Suprapubic skin (tissue), 4 donors: ENCODE measurements around the gene PTPRF. TPM values are rescaled to one million over a fixed set of nuclear protein-coding genes. Genes with fewer than 3 reads are reported as not detected.

ENCODE experiments used
- DNase-seq, 2 donors: peaks; one replicate each; pipeline ENCODE4 v3.0.0-alpha.2; 2019; ENCODE audit warnings: low spot score in 2 of 2
- H3K27ac ChIP-seq: fragments of 200-600 bp; sonication (generic); one replicate; pipeline ENCODE4 v1.5.1; 2019
- H3K27me3 ChIP-seq: fragments of 200-600 bp; sonication (generic); one replicate; pipeline ENCODE4 v1.5.1; 2019
- H3K36me3 ChIP-seq: fragments of 200-600 bp; sonication (generic); one replicate; pipeline ENCODE4 v1.5.1; 2019
- H3K4me1 ChIP-seq: fragments of 200-600 bp; sonication (generic); one replicate; pipeline ENCODE4 v1.5.1; 2019
- H3K4me3 ChIP-seq: fragments of 200-600 bp; sonication (generic); one replicate; pipeline ENCODE4 v1.5.1; 2019; ENCODE audit warnings: mild to moderate bottlenecking
- H3K9me3 ChIP-seq: fragments of 200-600 bp; sonication (generic); one replicate; pipeline ENCODE4 v1.5.1; 2019
- EP300 ChIP-seq: sonication (generic); formaldehyde crosslinking; IDR thresholded peaks from one replicate; pipeline ENCODE4 v1.6.1; 2017; ENCODE audit warnings: antibody characterized with exemption
- POLR2A ChIP-seq, 2 donors: fragments of 450-650 bp; IDR thresholded peaks; one replicate each; pipeline ENCODE4 v1.6.1; 2017; ENCODE audit warnings: antibody characterized with exemption in 2 of 2, mild to moderate bottlenecking in 2 of 2, moderate library complexity in 2 of 2
- POLR2AphosphoS5 ChIP-seq, 3 donors: sonication (generic); formaldehyde crosslinking; IDR thresholded peaks; one replicate each; pipeline ENCODE4 v1.6.1; 2017; ENCODE audit warnings: antibody characterized with exemption in 3 of 3
- WGBS: methylation state at CpG from one replicate; pipeline ENCODE4 v1.1.5; 2018; 5-methylcytosine and 5-hydroxymethylcytosine counted together
- total RNA-seq, 4 donors: library from RNA; depleted of rRNA; stranded (reverse); fragments of >200 nt; gene quantifications; one replicate each; pipeline ENCODE4 v1.1.0, GENCODE V29; 2016
- TF ChIP-seq, protein P1 (sequence below), 2 donors: fragments of 200-600 bp in 1 of 2; fragments of 450-650 bp in 1 of 2; sonication (generic) in 1 of 2; IDR thresholded peaks; one replicate each; pipeline ENCODE4 v1.5.1; 2016 to 2019; ENCODE audit warnings: antibody characterized with exemption in 2 of 2, mild to moderate bottlenecking in 1 of 2, moderate library complexity in 1 of 2

The PTPRF gene
- total RNA-seq, 4 donors from 2014 or later, result 209 to 373 (median 289) TPM

DNA sequence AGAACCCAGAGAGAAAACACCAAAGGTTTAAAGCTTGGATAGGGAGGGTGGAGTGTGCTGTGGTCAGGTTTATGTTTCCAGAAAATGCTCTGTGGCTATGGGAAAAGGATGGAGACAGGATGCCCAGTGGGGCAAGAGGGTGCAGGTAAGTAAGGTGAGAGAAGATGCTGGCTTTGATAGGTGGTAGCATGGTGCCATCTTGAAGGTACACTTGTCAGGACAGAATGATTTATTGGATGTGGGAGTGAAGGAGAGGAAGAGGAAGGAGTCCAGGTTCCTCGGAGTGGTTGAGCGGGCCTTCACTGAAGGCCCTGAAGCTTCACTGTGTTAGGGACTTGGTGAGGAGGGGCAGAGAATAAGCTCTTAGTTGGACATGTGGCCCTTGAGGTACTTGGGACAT lies 3.6 kb downstream of the PTPRF start:
- TF ChIP-seq POLR2A (IDR thresholded peaks at IDR 0.05) (no peak), POLR2AphosphoS5 (IDR thresholded peaks at IDR 0.05) (no peak), EP300 (no peak)
- TF ChIP-seq, protein P1, sequence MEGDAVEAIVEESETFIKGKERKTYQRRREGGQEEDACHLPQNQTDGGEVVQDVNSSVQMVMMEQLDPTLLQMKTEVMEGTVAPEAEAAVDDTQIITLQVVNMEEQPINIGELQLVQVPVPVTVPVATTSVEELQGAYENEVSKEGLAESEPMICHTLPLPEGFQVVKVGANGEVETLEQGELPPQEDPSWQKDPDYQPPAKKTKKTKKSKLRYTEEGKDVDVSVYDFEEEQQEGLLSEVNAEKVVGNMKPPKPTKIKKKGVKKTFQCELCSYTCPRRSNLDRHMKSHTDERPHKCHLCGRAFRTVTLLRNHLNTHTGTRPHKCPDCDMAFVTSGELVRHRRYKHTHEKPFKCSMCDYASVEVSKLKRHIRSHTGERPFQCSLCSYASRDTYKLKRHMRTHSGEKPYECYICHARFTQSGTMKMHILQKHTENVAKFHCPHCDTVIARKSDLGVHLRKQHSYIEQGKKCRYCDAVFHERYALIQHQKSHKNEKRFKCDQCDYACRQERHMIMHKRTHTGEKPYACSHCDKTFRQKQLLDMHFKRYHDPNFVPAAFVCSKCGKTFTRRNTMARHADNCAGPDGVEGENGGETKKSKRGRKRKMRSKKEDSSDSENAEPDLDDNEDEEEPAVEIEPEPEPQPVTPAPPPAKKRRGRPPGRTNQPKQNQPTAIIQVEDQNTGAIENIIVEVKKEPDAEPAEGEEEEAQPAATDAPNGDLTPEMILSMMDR (IDR thresholded peaks at IDR 0.05), result no peak
- Histone ChIP-seq H3K4me1 (peaks cover 85% of the 10 kb centered on the region), H3K9me3 (no peaks in the 10 kb centered on the region), H3K4me3 (no peak overlapping the region), H3K27me3 (no peaks in the 10 kb centered on the region), H3K36me3 (peaks cover 6% of the 10 kb centered on the region), H3K27ac (peak overlapping the region; percentile 4)
- WGBS, result 73% methylated on average over 2 of the region's 2 CpGs
- no peak for DNase-seq

DNA sequence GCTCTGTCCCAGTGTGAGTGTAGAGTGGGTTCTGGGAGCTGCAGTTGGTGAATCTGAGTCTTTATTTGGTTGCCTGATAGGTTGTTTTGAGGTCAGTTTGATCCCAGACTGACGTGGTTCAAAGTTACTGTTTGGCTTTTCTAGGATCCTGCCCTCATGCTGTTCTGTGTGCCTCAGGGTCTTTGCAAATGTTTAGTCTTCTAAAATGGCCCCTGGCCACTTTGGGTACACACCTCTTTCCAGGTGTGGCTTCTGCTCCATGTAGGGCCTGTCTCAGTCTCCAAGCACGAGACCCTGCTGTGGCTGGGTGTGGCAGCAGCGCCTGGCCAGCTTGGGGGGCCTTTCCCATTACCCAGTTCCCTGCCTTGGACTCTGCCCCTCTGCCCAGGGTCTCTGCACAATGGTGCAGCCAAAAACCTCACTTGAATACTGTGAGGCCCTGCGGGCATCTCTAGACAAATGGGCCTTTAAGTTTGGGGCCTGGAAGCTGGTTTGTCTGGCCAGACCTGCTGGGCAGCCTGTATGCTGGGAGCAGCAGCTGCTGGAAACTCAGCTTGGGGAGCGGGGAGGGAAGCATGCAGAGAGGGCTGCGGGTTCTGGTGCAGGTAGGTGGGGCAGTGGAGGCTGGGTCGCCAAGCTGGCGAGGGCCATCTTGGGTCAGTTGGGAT lies 5.6 kb downstream of the PTPRF start:
- H3K4me3 ChIP-seq, result peak overlapping the region; percentile 0
- H3K36me3 ChIP-seq, result peaks cover 6% of the 10 kb centered on the region
- 40% methylated on average over 6 of the region's 8 CpGs for WGBS
- DNase-seq, result peak in 1 of 2 donors; percentile 75
- H3K4me1 ChIP-seq, result peaks cover 91% of the 10 kb centered on the region
- no peaks in the 10 kb centered on the region for H3K9me3 ChIP-seq
- H3K27me3 ChIP-seq, result no peaks in the 10 kb centered on the region
- peak overlapping the region; percentile 81 for H3K27ac ChIP-seq
- TF ChIP-seq, protein P1 (IDR thresholded peaks at IDR 0.05), result no peak
- no peak for TF ChIP-seq EP300
- no peak for TF ChIP-seq POLR2A (IDR thresholded peaks at IDR 0.05)
- TF ChIP-seq POLR2AphosphoS5 (IDR thresholded peaks at IDR 0.05), result peak in 2 of 3 donors; percentile 76 to 83

DNA sequence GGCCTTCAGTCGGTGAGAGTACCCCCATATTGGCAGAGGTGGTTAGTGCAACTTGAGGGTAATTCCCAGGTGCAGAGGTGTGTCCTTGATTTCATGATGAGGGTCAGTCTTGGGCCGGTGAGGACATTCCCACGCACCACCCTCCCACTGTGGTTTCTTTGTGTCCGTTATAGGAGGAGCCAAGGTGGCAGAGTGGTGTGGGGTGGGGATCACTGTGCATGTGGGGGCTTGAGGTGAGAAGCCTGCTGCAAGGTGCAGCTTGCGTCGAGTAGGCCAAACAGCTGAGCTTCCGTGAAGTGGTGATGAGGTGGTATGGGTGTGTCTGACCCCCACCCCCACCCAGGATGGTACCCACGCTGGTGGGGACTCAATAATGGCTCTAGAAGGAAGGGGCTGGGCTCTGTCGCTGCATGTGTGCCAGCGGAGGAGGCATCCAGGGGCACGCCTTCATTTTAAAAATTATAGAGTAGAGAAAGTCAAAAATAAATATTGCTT lies 6.2 kb downstream of the PTPRF start:
- DNase-seq, result peak in 1 of 2 donors; percentile 52
- Histone ChIP-seq H3K9me3 (no peaks in the 10 kb centered on the region), H3K36me3 (peaks cover 6% of the 10 kb centered on the region), H3K4me1 (peaks cover 95% of the 10 kb centered on the region), H3K27me3 (no peaks in the 10 kb centered on the region), H3K27ac (peak overlapping the region; percentile 81), H3K4me3 (peak overlapping the region; percentile 0)
- 55% methylated on average over 9 of the region's 11 CpGs for WGBS
- no peak for TF ChIP-seq EP300
- TF ChIP-seq, protein P1 (IDR thresholded peaks at IDR 0.05), result no peak
- TF ChIP-seq POLR2AphosphoS5 (IDR thresholded peaks at IDR 0.05), result no peak
- no peak for TF ChIP-seq POLR2A (IDR thresholded peaks at IDR 0.05)

DNA sequence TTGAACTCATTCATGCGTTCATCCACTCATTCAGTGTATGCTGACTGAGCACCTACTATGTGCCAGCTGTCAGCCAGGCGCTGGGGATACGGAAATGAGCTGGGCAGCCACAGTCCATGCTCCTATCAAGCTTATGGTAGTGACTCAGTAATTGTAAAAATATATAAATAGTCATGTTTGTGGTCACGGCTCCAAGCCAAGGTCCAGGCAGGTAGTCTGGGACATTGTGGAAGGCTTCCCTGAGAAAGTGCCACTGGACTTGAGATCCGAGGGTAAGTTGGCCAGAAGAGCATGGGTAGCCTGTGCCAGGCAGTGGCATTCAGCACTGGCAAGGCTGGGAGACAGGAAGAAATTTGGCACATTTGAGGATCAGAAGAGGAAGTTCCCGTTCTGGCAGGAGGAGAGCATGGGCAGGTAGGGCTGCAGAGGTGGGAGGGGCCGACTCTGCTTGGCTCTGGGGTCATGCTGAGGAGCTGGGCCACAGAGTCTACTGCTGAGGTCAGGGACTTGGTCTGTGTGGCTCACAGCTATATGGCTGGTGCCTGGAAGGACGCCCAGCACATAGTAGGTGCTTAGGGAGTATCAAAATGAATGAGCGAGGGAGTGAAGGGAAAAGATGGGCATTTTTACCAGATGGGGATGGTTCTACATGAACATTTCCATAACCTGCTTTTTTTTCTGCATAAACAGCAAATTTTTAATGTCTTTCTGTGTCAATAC lies 6.9 kb downstream of the PTPRF start:
- H3K27ac ChIP-seq, result peak overlapping the region; percentile 81

More for the DNA sequence above, 6.9 kb downstream of the PTPRF start:
- Histone ChIP-seq H3K36me3 (peaks cover 6% of the 10 kb centered on the region), H3K27me3 (no peaks in the 10 kb centered on the region), H3K9me3 (no peaks in the 10 kb centered on the region), H3K4me1 (peaks cover 95% of the 10 kb centered on the region), H3K4me3 (no peak overlapping the region)
- WGBS, result 55% methylated on average over 9 of the region's 9 CpGs
- no peak for TF ChIP-seq POLR2A (IDR thresholded peaks at IDR 0.05)
- no peak for TF ChIP-seq EP300
- no peak for TF ChIP-seq POLR2AphosphoS5 (IDR thresholded peaks at IDR 0.05)
- TF ChIP-seq, protein P1 (IDR thresholded peaks at IDR 0.05), result no peak
- no peak for DNase-seq
